WTC11 (cell line): ENCODE data around the gene IFITM10.

ENCODE experiments used
- TF ChIP-seq, protein P1 (sequence below): sonication (generic); formaldehyde crosslinking; IDR thresholded peaks from 2 replicates; pipeline ENCODE4 v1.8.1; 2022; ENCODE audit warnings: mild to moderate bottlenecking, moderate library complexity, missing genetic modification reagents
- TF ChIP-seq, protein P2 (sequence below): fragments of 200-600 bp; IDR thresholded peaks from 2 replicates; pipeline ENCODE4 v1.8.0; 2022; ENCODE audit warnings: antibody characterized with exemption

DNA sequence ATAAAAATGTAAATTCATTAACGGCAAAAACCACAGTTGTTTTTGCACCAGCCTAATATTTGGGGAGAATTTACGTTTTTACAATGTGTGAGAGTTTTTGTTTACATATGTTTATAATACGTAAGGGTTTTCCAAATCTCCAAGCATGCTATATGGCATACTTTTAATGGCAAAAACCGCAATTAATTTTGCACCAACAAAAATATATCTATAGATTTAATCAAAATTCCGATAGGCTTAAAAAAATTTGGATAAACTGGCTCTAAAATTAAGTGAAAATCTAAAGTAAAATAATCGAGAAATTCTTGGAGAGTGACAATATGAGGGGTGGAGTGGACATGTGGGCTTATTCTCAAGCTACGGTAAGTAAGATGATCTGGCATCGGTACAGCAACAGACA lies 30.6 kb downstream of the IFITM10 start:
- TF ChIP-seq, protein P1, sequence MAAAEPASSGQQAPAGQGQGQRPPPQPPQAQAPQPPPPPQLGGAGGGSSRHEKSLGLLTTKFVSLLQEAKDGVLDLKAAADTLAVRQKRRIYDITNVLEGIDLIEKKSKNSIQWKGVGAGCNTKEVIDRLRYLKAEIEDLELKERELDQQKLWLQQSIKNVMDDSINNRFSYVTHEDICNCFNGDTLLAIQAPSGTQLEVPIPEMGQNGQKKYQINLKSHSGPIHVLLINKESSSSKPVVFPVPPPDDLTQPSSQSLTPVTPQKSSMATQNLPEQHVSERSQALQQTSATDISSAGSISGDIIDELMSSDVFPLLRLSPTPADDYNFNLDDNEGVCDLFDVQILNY: no peak
- TF ChIP-seq, protein P2, sequence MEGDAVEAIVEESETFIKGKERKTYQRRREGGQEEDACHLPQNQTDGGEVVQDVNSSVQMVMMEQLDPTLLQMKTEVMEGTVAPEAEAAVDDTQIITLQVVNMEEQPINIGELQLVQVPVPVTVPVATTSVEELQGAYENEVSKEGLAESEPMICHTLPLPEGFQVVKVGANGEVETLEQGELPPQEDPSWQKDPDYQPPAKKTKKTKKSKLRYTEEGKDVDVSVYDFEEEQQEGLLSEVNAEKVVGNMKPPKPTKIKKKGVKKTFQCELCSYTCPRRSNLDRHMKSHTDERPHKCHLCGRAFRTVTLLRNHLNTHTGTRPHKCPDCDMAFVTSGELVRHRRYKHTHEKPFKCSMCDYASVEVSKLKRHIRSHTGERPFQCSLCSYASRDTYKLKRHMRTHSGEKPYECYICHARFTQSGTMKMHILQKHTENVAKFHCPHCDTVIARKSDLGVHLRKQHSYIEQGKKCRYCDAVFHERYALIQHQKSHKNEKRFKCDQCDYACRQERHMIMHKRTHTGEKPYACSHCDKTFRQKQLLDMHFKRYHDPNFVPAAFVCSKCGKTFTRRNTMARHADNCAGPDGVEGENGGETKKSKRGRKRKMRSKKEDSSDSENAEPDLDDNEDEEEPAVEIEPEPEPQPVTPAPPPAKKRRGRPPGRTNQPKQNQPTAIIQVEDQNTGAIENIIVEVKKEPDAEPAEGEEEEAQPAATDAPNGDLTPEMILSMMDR: no peak
